Body of pancreas (tissue), 4 donors: ENCODE results near the gene LOXHD1.

Experiments
- CTCF ChIP-seq, 7 experiments: fragments of 450-650 bp in 4 of 7; fragments of 200-600 bp in 3 of 7; sonication (generic) in 3 of 7; IDR thresholded peaks; one replicate each; pipeline ENCODE4 v1.5.1; 2016 to 2019; ENCODE audit warnings: antibody characterized with exemption in 7 of 7
- POLR2A ChIP-seq, 3 donors: fragments of 450-650 bp; IDR thresholded peaks; one replicate each; pipeline ENCODE4 v1.6.1; 2016; ENCODE audit warnings: antibody characterized with exemption in 3 of 3, mild to moderate bottlenecking in 2 of 3

- TF ChIP-seq POLR2A (IDR thresholded peaks at IDR 0.05) (no peak), CTCF (IDR thresholded peaks at IDR 0.05) (no peak)
These were observed 204.2 kb downstream of the LOXHD1 start for GRCh38 chr18:46452820-46453219.
